ENCODE measurements around the gene CCN5. TPM values are rescaled to one million over a fixed set of nuclear protein-coding genes. Genes with fewer than 3 reads are reported as not detected.

The CCN5 gene
- total RNA-seq, 1 experiment from 2014 or later: 0.20 TPM

- H3K9me2 ChIP-seq (ENCODE audit: insufficient read depth): no peaks in the 10 kb centered on the region
- no peaks in the 10 kb centered on the region for H3K36me3 ChIP-seq (ENCODE audit: low read depth)
- intact Hi-C loops (cut with micrococcal nuclease; ENCODE audit: unreplicated experiment): no loop called here
- H3K79me2 ChIP-seq (ENCODE audit: low read depth): no peaks in the 10 kb centered on the region
- DNase-seq: no peak
- TF ChIP-seq CTCF (conservative IDR thresholded peaks at IDR 0.05) (no peak), EZH2 (IDR thresholded peaks at IDR 0.05; ENCODE audit: low read depth) (no peak)
- H3K9me3 ChIP-seq (ENCODE audit: insufficient read depth, low read depth): no peaks in the 10 kb centered on the region
- BruUV-seq (replicated peaks): no TSS peak
- no peaks in the 10 kb centered on the region for H4K20me1 ChIP-seq (ENCODE audit: insufficient read depth)
- H3K27me3 ChIP-seq (ENCODE audit: insufficient read depth, low read depth): no peaks in the 10 kb centered on the region
- no peak overlapping the region for H3K27ac ChIP-seq
- no peak overlapping the region for H3K4me3 ChIP-seq
- peaks cover 9% of the 10 kb centered on the region for H3K4me1 ChIP-seq (replicated peaks; ENCODE audit: insufficient read depth)
- H2AFZ ChIP-seq: no peak overlapping the region
- H3F3A ChIP-seq (ENCODE audit: insufficient read depth, low read depth): no peaks in the 10 kb centered on the region
- ChIA-PET CTCF (no interaction called here), POLR2A (ENCODE audit: unreplicated experiment) (interaction anchor here (0.6 kb wide), 2 partner anchors 298 to 954 kb away, joined by 3 to 19 read pairs; no protein-coding TSS in a partner anchor)
- H3K4me2 ChIP-seq: no peak overlapping the region
Observed at GRCh38 chr20:44705364-44706094, 9.6 kb upstream of the CCN5 start.

GRCh38 chr20:44706301-44707017 is 8.7 kb upstream of the CCN5 start:
- Histone ChIP-seq H3K9me3 (ENCODE audit: insufficient read depth, low read depth) (no peaks in the 10 kb centered on the region), H3K4me2 (no peak overlapping the region), H3K27ac (no peak overlapping the region), H3K27me3 (ENCODE audit: insufficient read depth, low read depth) (no peaks in the 10 kb centered on the region), H3K36me3 (ENCODE audit: low read depth) (no peaks in the 10 kb centered on the region), H3K4me1 (replicated peaks; ENCODE audit: insufficient read depth) (peaks cover 4% of the 10 kb centered on the region), H3F3A (ENCODE audit: insufficient read depth, low read depth) (no peaks in the 10 kb centered on the region), H3K9me2 (ENCODE audit: insufficient read depth) (no peaks in the 10 kb centered on the region), H3K79me2 (ENCODE audit: low read depth) (no peaks in the 10 kb centered on the region), H4K20me1 (ENCODE audit: insufficient read depth) (no peaks in the 10 kb centered on the region), H2AFZ (no peak overlapping the region), H3K4me3 (no peak overlapping the region)
- TF ChIP-seq EZH2 (IDR thresholded peaks at IDR 0.05; ENCODE audit: low read depth): no peak
- TF ChIP-seq CTCF (conservative IDR thresholded peaks at IDR 0.05): no peak
- ChIA-PET CTCF (interaction anchor here (0.6 kb wide), 1 partner anchor 613 kb away, joined by 5 read pairs; no protein-coding TSS in a partner anchor), POLR2A (ENCODE audit: unreplicated experiment) (no interaction called here)
- intact Hi-C loops (cut with micrococcal nuclease; ENCODE audit: unreplicated experiment): no loop called here
- DNase-seq: no peak
- BruUV-seq (replicated peaks): no TSS peak

- POLR2A ChIA-PET (ENCODE audit: unreplicated experiment): no interaction called here
- TF ChIP-seq EZH2 (IDR thresholded peaks at IDR 0.05; ENCODE audit: low read depth) (no peak), CTCF (conservative IDR thresholded peaks at IDR 0.05) (no peak)
- Histone ChIP-seq H3K4me1 (replicated peaks; ENCODE audit: insufficient read depth) (no peaks in the 10 kb centered on the region), H3K79me2 (ENCODE audit: low read depth) (no peaks in the 10 kb centered on the region), H3K4me2 (no peak overlapping the region), H3F3A (ENCODE audit: insufficient read depth, low read depth) (no peaks in the 10 kb centered on the region), H3K9me2 (ENCODE audit: insufficient read depth) (no peaks in the 10 kb centered on the region), H2AFZ (no peak overlapping the region), H3K27me3 (ENCODE audit: insufficient read depth, low read depth) (no peaks in the 10 kb centered on the region), H3K27ac (no peak overlapping the region), H3K9me3 (ENCODE audit: insufficient read depth, low read depth) (no peaks in the 10 kb centered on the region), H3K36me3 (ENCODE audit: low read depth) (no peaks in the 10 kb centered on the region), H3K4me3 (no peak overlapping the region), H4K20me1 (ENCODE audit: insufficient read depth) (no peaks in the 10 kb centered on the region)
- intact Hi-C loops (cut with micrococcal nuclease; ENCODE audit: unreplicated experiment): no loop called here
- DNase-seq: no peak
- BruUV-seq (replicated peaks): no TSS peak
- CTCF ChIA-PET: no interaction called here
Observed at GRCh38 chr20:44707018-44707579, 8.1 kb upstream of the CCN5 start.

Data from PC-9 (cell line).